ENCODE results near the gene GYPC.

The GYPC gene

DNA sequence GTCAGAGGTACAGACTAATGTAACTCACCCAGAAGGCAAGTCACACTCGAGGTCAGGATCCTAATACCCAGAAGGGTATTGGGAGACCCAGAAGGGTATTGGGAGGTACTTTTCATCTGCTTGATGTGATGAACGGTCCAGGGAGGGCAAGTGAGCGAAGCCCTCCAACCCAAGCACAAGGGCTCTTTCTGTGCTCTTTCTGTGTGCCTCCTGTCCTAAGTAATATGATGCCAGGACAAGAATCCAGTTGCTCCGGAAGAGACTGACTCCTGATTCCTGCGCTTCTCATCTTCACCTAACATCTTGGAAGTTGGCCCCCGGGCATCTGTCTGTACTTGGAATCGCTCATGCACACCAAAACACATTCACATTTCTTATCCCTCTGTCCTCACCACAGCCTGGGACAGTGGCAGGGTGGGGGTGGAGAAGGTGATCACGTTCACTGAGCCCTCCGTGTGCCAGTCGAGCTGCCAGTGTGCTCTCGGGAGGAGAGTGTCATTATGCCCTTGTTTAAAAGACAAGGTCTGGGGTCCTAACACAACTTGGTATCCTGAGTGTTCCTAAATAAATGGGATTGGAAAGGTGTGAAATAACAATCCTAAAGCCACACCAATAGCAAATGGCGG is 17.1 kb downstream of the GYPC start:
- Histone ChIP-seq H3K4me3 (IDR thresholded peaks at IDR 0.05; ENCODE audit: insufficient read depth, low read depth, low read length) (no peak overlapping the region), H3K36me3 (ENCODE audit: insufficient read depth) (no peaks in the 10 kb centered on the region), H2AFZ (ENCODE audit: low read depth) (no peak overlapping the region), H3K27me3 (ENCODE audit: insufficient read depth, low read depth) (no peaks in the 10 kb centered on the region), H3K27ac (no peak overlapping the region), H3K79me2 (ENCODE audit: insufficient read depth, low read depth) (no peaks in the 10 kb centered on the region), H3K4me2 (no peak overlapping the region), H3K9ac (no peak overlapping the region), H4K20me1 (ENCODE audit: insufficient read depth) (no peaks in the 10 kb centered on the region), H3K4me1 (ENCODE audit: low read depth, poor library complexity, severe bottlenecking) (no peaks in the 10 kb centered on the region)
- TF ChIP-seq, protein P1, sequence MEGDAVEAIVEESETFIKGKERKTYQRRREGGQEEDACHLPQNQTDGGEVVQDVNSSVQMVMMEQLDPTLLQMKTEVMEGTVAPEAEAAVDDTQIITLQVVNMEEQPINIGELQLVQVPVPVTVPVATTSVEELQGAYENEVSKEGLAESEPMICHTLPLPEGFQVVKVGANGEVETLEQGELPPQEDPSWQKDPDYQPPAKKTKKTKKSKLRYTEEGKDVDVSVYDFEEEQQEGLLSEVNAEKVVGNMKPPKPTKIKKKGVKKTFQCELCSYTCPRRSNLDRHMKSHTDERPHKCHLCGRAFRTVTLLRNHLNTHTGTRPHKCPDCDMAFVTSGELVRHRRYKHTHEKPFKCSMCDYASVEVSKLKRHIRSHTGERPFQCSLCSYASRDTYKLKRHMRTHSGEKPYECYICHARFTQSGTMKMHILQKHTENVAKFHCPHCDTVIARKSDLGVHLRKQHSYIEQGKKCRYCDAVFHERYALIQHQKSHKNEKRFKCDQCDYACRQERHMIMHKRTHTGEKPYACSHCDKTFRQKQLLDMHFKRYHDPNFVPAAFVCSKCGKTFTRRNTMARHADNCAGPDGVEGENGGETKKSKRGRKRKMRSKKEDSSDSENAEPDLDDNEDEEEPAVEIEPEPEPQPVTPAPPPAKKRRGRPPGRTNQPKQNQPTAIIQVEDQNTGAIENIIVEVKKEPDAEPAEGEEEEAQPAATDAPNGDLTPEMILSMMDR (conservative IDR thresholded peaks at IDR 0.05; ENCODE audit: low read depth, low read length): no peak

DNA sequence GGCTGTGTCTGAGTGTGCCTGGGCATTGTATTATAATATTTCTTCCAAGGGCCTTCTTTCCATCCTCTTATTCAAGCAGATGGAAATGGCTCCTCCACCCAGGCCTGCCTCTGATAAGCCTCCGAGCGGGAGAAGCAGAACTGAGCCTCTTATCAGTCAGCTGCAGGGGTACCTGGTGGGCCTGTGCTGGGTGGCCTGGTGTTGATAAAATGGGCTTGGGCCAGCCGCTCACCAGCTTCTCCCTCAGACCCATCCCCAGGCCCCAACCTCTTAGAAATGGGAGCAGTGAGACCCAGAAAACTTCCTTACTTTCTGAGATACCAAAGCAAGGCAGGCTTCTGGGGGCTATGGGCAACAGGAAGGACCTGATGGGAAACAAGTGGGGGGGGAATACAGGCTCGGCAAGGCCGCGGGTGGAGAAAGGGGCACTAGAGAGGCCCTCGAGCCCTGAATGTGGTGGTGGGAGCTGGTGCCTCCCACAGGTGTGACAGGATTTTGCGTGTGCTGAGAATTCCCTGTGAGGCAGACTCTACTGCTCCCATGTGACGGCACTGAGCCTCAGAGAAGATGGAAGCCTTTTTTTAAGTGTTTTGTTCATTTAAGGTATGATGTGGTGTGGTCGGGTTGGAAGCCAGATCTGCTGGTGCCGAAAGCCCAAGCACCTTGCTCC is 18.3 kb downstream of the GYPC start:
- no peaks in the 10 kb centered on the region for H3K36me3 ChIP-seq (ENCODE audit: insufficient read depth)
- no peak overlapping the region for H2AFZ ChIP-seq (ENCODE audit: low read depth)
- TF ChIP-seq, protein P1 (conservative IDR thresholded peaks at IDR 0.05; ENCODE audit: low read depth, low read length): no peak
- no peak overlapping the region for H3K4me2 ChIP-seq
- no peak overlapping the region for H3K27ac ChIP-seq
- no peak overlapping the region for H3K4me3 ChIP-seq (IDR thresholded peaks at IDR 0.05; ENCODE audit: insufficient read depth, low read depth, low read length)
- H4K20me1 ChIP-seq (ENCODE audit: insufficient read depth): no peaks in the 10 kb centered on the region
- H3K9ac ChIP-seq: no peak overlapping the region
- no peaks in the 10 kb centered on the region for H3K27me3 ChIP-seq (ENCODE audit: insufficient read depth, low read depth)
- H3K79me2 ChIP-seq (ENCODE audit: insufficient read depth, low read depth): no peaks in the 10 kb centered on the region
- H3K4me1 ChIP-seq (ENCODE audit: low read depth, poor library complexity, severe bottlenecking): no peaks in the 10 kb centered on the region

DNA sequence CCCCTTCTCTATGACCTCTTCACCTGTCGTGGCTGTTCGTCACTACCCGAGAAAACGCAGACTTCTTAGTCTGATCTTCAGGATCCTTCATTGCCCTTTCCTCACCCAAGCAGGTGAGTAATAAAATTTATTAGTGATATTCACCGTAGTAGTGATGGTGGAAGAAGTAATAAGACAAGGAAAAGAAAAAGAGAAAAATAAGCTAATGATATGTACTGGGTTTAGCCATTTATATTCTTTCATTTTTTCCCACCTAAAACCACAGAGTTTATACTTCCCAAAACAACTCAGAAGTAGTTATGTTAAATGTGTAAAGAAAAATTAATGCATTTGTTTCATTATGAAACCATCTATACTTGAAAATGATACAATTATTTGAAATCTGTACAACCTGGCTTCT is 19.7 kb downstream of the GYPC start:
- Histone ChIP-seq H3K9ac (no peak overlapping the region), H3K36me3 (ENCODE audit: insufficient read depth) (no peaks in the 10 kb centered on the region), H3K4me3 (IDR thresholded peaks at IDR 0.05; ENCODE audit: insufficient read depth, low read depth, low read length) (no peak overlapping the region), H4K20me1 (ENCODE audit: insufficient read depth) (no peaks in the 10 kb centered on the region), H3K27ac (no peak overlapping the region), H3K79me2 (ENCODE audit: insufficient read depth, low read depth) (no peaks in the 10 kb centered on the region), H2AFZ (ENCODE audit: low read depth) (no peak overlapping the region), H3K27me3 (ENCODE audit: insufficient read depth, low read depth) (no peaks in the 10 kb centered on the region), H3K4me1 (ENCODE audit: low read depth, poor library complexity, severe bottlenecking) (no peaks in the 10 kb centered on the region), H3K4me2 (no peak overlapping the region)
- TF ChIP-seq, protein P1 (conservative IDR thresholded peaks at IDR 0.05; ENCODE audit: low read depth, low read length): no peak

DNA sequence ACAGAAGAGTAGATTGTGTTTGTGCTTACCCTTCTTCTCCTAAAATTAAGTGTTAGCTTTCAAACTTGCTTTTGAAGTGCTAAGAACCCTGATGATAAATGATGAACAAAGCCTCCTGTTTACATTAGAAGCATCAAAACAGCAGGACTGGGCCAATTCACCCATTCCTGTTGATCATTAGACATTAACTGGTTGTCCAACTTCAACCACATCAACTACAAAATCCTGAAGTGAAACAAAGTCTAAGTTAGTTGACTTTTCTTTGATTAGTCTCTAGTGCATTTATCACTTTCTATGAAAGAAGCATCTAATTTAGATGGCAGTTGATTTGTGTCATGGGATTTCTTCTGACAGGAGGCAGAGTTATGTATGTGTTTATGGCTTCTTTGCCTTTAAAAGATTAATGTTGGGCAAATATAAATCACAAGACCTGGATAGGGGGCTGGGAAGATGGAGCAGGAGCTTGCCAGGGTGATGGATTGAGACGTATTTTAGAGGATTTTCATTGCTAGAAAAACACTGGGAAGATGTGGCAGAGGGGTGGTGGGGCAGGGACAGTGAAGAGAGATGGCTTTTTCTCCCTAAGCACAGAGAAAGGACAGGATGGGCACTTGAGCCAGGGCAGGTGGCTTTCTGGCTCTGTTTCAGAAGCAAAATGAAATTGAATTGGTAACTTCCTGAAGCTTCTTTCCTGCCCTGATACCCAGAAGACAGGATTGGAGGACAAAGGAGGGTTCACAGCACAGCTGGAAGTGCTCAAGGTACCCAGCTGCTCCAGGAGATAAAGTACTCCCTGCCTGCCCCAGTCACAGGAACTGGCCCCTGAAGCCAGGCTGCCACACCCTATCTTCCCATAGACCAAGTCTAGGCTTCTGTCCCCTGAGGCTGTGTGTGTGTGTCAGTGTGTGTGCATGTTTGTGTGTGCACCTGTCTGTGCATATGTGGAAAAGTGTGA is 20.5 kb downstream of the GYPC start:
- no peaks in the 10 kb centered on the region for H3K36me3 ChIP-seq (ENCODE audit: insufficient read depth)
- no peaks in the 10 kb centered on the region for H3K4me1 ChIP-seq (ENCODE audit: low read depth, poor library complexity, severe bottlenecking)
- H3K79me2 ChIP-seq (ENCODE audit: insufficient read depth, low read depth): no peaks in the 10 kb centered on the region
- H3K4me2 ChIP-seq: no peak overlapping the region
- H3K27me3 ChIP-seq (ENCODE audit: insufficient read depth, low read depth): no peaks in the 10 kb centered on the region
- H3K9ac ChIP-seq: no peak overlapping the region
- H2AFZ ChIP-seq (ENCODE audit: low read depth): no peak overlapping the region
- H3K4me3 ChIP-seq (IDR thresholded peaks at IDR 0.05; ENCODE audit: insufficient read depth, low read depth, low read length): no peak overlapping the region
- H3K27ac ChIP-seq: no peak overlapping the region
- TF ChIP-seq, protein P1 (conservative IDR thresholded peaks at IDR 0.05; ENCODE audit: low read depth, low read length): no peak
- H4K20me1 ChIP-seq (ENCODE audit: insufficient read depth): no peaks in the 10 kb centered on the region
